ENCODE results near the gene TTC3. TPM values are rescaled to one million over a fixed set of nuclear protein-coding genes. Genes with fewer than 3 reads are reported as not detected.
"Not testable (repeated sequence)": the region's sequence is repeated elsewhere in the genome, so short reads cannot be mapped to it uniquely, and the experiment has no call there.

Gene TTC3
- total RNA-seq, 1 experiment from 2014 or later, result 32.2 TPM

GRCh38 chr21:37045149-37045548 lies 27.9 kb upstream of the TTC3 start:
- DNase-seq, result no peak
- Histone ChIP-seq H3K36me3 (replicated peaks; ENCODE audit: control insufficient read depth, insufficient read depth, low read length) (no peaks in the 10 kb centered on the region), H3K27me3 (ENCODE audit: control insufficient read depth, insufficient read depth, low read length) (peaks cover 19% of the 10 kb centered on the region)

DNA sequence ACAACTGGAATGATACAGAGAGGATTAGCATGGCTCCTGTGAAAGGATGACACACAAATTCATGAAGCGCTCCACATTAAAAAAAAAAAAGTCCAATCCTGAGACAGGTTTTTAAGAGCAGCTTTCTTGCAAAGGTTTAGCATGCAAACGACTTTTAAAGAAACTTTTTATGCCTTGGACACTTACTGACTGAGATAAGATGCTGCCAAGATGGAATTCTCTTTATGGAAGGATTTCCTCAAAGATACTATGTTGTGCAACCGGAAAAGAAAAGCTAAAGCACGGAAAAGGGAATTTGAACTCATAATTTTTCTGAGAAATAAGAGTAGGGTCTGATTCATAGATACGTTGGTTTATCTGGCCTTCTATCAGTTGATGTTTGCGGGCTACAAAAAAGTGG lies 27.5 kb upstream of the TTC3 start:
- peaks cover 18% of the 10 kb centered on the region for H3K27me3 ChIP-seq (ENCODE audit: control insufficient read depth, insufficient read depth, low read length)
- no peak overlapping the region for H3K4me3 ChIP-seq (ENCODE audit: insufficient read depth, low read depth, low read length)
- no peak for DNase-seq
- no peaks in the 10 kb centered on the region for H3K36me3 ChIP-seq (replicated peaks; ENCODE audit: control insufficient read depth, insufficient read depth, low read length)

More at GRCh38 chr21:37045149-37045548, 27.9 kb upstream of the TTC3 start:
- H3K4me3 ChIP-seq (ENCODE audit: insufficient read depth, low read depth, low read length), result no peak overlapping the region

GRCh38 chr21:37047079-37047478 lies 26.0 kb upstream of the TTC3 start:
- Histone ChIP-seq H3K27me3 (ENCODE audit: control insufficient read depth, insufficient read depth, low read length) (peaks cover 12% of the 10 kb centered on the region), H3K36me3 (replicated peaks; ENCODE audit: control insufficient read depth, insufficient read depth, low read length) (no peaks in the 10 kb centered on the region), H3K4me3 (ENCODE audit: insufficient read depth, low read depth, low read length) (no peak overlapping the region)
- DNase-seq, result no peak

DNA sequence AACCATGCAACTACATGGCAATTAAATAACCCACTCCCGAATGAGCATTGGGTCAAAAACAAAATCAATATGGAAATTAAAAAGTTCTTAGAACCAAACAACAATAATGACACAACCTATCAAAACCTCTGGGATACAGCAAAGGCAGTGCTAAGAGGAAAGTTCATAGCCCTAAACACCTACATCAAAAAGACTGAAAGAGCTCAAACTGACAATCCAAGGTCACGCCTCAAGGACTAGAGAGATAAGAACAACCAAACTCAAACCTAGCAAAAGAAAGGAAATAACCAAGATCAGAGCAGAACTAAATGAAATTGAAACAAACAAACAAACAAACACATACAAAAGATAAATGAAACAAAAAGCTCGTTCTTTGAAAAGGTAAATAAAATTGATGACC lies 23.3 kb upstream of the TTC3 start:
- not testable (repeated sequence) for H3K4me3 ChIP-seq (ENCODE audit: insufficient read depth, low read depth, low read length); H3K36me3 ChIP-seq (replicated peaks; ENCODE audit: control insufficient read depth, insufficient read depth, low read length); DNase-seq
- H3K27me3 ChIP-seq (ENCODE audit: control insufficient read depth, insufficient read depth, low read length), result peaks cover 11% of the 10 kb centered on the region

DNA sequence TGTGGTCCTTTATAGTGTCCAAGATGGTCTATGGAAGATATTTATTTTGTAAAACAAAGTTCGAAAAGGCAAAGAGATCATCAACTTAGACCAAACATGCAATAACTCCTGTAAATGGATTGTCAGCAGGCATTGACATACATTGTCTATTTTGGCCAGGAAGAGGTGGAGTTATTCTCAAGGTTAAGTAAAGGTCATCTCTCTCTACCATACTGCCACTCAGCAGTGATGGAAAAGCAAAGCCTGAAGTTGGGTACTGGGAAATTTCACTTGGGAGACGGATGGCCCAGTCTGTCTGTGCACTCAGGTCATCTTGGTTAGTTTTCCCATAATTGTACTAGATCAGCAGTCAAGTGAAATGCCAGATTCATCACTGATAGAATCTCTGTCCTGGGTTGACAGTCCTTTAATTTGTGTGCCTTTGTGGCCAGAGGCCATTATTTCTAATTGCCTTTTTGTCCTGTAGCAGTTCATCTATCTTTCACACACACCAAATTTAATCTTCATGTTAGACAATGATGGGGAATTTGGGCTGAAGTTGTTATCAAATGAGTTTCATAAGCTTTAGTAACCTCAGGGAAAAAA lies 17.7 kb upstream of the TTC3 start:
- no peaks in the 10 kb centered on the region for H3K36me3 ChIP-seq (replicated peaks; ENCODE audit: control insufficient read depth, insufficient read depth, low read length)
- H3K4me3 ChIP-seq (ENCODE audit: insufficient read depth, low read depth, low read length), result no peak overlapping the region
- no peak for DNase-seq
- H3K27me3 ChIP-seq (ENCODE audit: control insufficient read depth, insufficient read depth, low read length), result no peaks in the 10 kb centered on the region

- H3K27me3 ChIP-seq (ENCODE audit: control insufficient read depth, insufficient read depth, low read length), result no peaks in the 10 kb centered on the region
- H3K36me3 ChIP-seq (replicated peaks; ENCODE audit: control insufficient read depth, insufficient read depth, low read length), result no peaks in the 10 kb centered on the region
- H3K4me3 ChIP-seq (ENCODE audit: insufficient read depth, low read depth, low read length), result no peak overlapping the region
- no peak for DNase-seq
Measured at GRCh38 chr21:37057614-37058013, 15.4 kb upstream of the TTC3 start.

- no peaks in the 10 kb centered on the region for H3K36me3 ChIP-seq (replicated peaks; ENCODE audit: control insufficient read depth, insufficient read depth, low read length)
- no peaks in the 10 kb centered on the region for H3K27me3 ChIP-seq (ENCODE audit: control insufficient read depth, insufficient read depth, low read length)
- H3K4me3 ChIP-seq (ENCODE audit: insufficient read depth, low read depth, low read length), result no peak overlapping the region
- no peak for DNase-seq
Measured at GRCh38 chr21:37058261-37058660, 14.8 kb upstream of the TTC3 start.

- no peak overlapping the region for H3K4me3 ChIP-seq (ENCODE audit: insufficient read depth, low read depth, low read length)
- no peaks in the 10 kb centered on the region for H3K27me3 ChIP-seq (ENCODE audit: control insufficient read depth, insufficient read depth, low read length)
- no peak for DNase-seq
- H3K36me3 ChIP-seq (replicated peaks; ENCODE audit: control insufficient read depth, insufficient read depth, low read length), result no peaks in the 10 kb centered on the region
Measured at GRCh38 chr21:37059181-37059580, 13.9 kb upstream of the TTC3 start.

DNA sequence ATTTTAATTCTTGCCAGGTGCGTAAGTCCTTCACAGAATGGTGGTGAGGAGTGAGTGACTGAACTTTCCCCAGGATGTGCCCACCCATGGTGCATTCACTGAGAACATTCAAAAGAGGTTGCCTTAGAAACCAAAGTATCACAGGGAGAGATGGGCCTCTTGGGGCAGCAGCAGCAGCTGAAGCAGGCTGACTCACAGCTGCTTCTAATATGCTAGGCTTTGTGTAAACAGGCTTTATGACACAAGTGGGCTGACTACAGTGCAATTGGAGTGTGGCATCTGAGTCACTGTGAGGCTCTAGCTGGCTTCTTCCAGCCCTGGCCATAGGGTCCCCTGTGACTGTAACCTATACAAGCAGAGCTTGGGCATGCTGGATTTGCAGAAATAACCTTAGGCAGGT lies 12.8 kb upstream of the TTC3 start:
- H3K36me3 ChIP-seq (replicated peaks; ENCODE audit: control insufficient read depth, insufficient read depth, low read length), result no peaks in the 10 kb centered on the region
- DNase-seq, result peak; percentile 66
- no peak overlapping the region for H3K4me3 ChIP-seq (ENCODE audit: insufficient read depth, low read depth, low read length)
- no peaks in the 10 kb centered on the region for H3K27me3 ChIP-seq (ENCODE audit: control insufficient read depth, insufficient read depth, low read length)

GRCh38 chr21:37061926-37062592 lies 11.0 kb upstream of the TTC3 start:
- Histone ChIP-seq H3K36me3 (replicated peaks; ENCODE audit: control insufficient read depth, insufficient read depth, low read length) (no peaks in the 10 kb centered on the region; the same call in 1 of the 2 replicates), H3K27me3 (ENCODE audit: control insufficient read depth, insufficient read depth, low read length) (no peaks in the 10 kb centered on the region), H3K4me3 (ENCODE audit: insufficient read depth, low read depth, low read length) (no peak overlapping the region)
- DNase-seq, result no peak

- Histone ChIP-seq H3K27me3 (ENCODE audit: control insufficient read depth, insufficient read depth, low read length) (no peaks in the 10 kb centered on the region), H3K4me3 (ENCODE audit: insufficient read depth, low read depth, low read length) (no peak overlapping the region), H3K36me3 (replicated peaks; ENCODE audit: control insufficient read depth, insufficient read depth, low read length) (no peaks in the 10 kb centered on the region; the same call in 1 of the 2 replicates)
- DNase-seq, result no peak
Measured at GRCh38 chr21:37062593-37062935, 10.5 kb upstream of the TTC3 start.

DNA sequence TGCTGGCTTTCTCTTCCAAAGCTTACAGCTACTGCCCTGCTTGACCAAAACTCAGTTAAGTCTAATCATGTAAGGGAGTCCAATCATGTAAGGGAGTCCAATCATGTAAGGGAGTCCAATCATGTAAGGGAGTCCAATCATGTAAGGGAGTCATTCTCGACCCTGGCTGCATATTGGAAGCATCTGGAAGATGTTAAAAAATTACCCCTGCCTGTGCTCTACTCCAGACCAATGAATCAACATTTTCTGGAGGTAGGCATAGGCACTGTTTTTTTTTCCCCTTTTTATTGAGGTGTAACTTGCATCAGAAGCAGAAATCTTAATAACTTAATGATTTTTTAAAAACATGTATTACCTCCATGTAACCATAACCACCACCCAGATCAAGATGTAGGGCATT lies 9.6 kb upstream of the TTC3 start:
- no peak for DNase-seq
- Histone ChIP-seq H3K27me3 (ENCODE audit: control insufficient read depth, insufficient read depth, low read length) (no peaks in the 10 kb centered on the region), H3K36me3 (replicated peaks; ENCODE audit: control insufficient read depth, insufficient read depth, low read length) (no peaks in the 10 kb centered on the region; the same call in 1 of the 2 replicates), H3K4me3 (ENCODE audit: insufficient read depth, low read depth, low read length) (no peak overlapping the region)

GRCh38 chr21:37064841-37065240 lies 8.2 kb upstream of the TTC3 start:
- DNase-seq, result no peak
- no peaks in the 10 kb centered on the region; the same call in 1 of the 2 replicates for H3K36me3 ChIP-seq (replicated peaks; ENCODE audit: control insufficient read depth, insufficient read depth, low read length)
- H3K4me3 ChIP-seq (ENCODE audit: insufficient read depth, low read depth, low read length), result no peak overlapping the region

GRCh38 chr21:37065561-37066177 lies 7.4 kb upstream of the TTC3 start:
- H3K36me3 ChIP-seq (replicated peaks; ENCODE audit: control insufficient read depth, insufficient read depth, low read length), result no peaks in the 10 kb centered on the region; the same call in 1 of the 2 replicates

More at GRCh38 chr21:37064841-37065240, 8.2 kb upstream of the TTC3 start:
- H3K27me3 ChIP-seq (ENCODE audit: control insufficient read depth, insufficient read depth, low read length), result no peaks in the 10 kb centered on the region

DNA sequence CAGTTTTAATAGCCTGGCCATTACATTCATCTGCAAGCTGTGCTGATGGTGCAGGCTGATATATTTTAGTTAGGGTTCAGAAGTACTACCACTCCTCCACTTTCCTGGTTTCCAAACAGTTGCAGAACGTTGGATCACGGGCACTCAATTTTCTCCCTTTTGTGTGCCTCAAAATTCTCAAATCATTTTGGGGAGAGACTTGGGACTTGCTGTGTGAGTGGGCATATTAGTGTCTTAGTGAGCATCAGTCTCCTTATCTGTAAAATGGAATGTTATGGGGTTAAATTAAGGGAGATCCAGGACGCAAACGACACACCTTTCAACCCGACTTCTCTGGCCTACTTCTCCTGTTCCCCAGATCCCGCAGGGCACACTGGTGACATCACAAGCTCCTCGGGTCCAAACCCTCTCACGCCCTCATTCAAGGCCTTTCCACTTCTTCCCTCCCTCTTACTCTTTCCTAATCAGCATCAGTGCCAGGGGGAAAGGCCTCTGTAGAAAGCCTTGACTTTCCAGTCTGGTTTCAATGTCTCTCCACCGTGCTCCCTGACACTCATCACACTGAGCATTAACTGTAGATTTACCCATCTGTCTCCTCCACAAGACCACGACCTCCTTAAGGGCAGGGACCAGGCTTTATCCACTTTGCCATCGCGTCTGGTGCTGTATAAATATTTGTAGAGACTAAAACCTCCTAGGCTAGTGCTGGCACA lies 1.3 kb upstream of the TTC3 start:
- peak; percentile 16 for DNase-seq
- peaks cover 28% of the 10 kb centered on the region for H3K27me3 ChIP-seq (ENCODE audit: control insufficient read depth, insufficient read depth, low read length)
- no peaks in the 10 kb centered on the region; the same call in 1 of the 2 replicates for H3K36me3 ChIP-seq (replicated peaks; ENCODE audit: control insufficient read depth, insufficient read depth, low read length)
- peak overlapping the region; percentile 85 for H3K4me3 ChIP-seq (ENCODE audit: insufficient read depth, low read depth, low read length)

More at GRCh38 chr21:37065561-37066177, 7.4 kb upstream of the TTC3 start:
- no peaks in the 10 kb centered on the region for H3K27me3 ChIP-seq (ENCODE audit: control insufficient read depth, insufficient read depth, low read length)
- no peak overlapping the region for H3K4me3 ChIP-seq (ENCODE audit: insufficient read depth, low read depth, low read length)
- no peak for DNase-seq
